Measurements from ENCODE around the gene KDM8.
"Not testable (repeated sequence)": the region's sequence is repeated elsewhere in the genome, so short reads cannot be mapped to it uniquely, and the experiment has no call there.

The KDM8 gene

DNA sequence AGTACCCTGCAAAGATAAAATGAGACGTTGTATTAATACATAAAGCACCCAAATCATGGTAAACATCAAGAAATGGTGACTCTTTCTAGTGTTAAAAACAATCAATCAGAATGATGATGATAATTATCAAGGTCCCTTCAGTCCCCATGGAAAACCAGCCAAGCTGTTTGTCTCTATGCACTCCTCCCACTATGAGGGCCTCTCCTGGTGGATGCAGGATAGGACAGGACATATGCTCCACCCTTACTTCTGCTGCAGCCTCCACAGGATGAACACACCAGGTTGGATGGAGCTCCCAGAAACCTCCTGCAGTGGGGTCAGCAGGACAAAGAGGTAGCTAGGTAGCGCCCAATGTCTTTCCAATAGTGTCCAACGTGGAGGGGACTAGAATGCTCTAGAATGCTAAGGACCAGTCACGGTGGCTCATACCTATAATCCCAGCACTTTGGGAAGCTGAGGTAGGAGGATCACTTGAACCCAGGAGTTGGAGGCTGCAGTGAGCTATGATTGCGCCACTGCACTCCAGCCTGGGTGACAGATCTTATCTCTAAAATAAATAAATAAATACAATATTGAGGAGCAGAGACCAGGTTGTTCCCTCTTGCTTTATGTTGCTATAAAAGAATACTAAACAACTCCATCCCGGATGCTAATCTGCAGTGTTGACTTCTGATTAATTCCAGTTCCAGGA is 9.9 kb upstream of the KDM8 start:
- no peak for DNase-seq

DNA sequence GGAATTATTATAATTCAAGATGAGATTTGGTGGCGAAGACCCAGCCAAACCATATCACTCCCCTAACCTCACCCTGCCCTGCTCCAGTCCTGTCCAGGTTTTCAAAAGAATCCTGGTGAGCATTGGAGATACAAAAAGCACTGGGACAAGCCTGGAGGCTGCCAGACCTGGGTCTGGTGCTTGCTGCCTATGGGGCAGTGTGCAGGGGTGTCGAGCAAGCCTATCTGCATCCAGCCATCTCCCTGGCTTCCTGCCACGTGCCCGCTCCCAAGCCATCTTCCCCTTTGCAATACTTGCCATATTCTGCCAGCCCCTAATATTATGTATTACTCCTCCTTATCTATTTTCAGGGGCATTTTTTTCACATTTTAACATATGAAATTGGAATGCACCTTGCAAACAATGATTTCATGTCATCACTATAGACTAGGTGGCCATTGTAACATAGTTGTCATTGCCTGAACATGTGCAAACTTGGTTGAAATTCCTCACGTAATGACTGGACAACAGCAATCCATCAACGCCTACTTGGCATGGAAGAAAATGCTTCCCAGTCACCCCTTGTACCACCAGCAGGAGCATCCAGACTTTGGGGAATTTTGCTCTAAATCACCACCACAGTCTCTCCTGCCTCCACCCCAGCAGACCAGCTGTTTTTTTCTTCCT is 8.1 kb upstream of the KDM8 start:
- DNase-seq, result no peak

DNA sequence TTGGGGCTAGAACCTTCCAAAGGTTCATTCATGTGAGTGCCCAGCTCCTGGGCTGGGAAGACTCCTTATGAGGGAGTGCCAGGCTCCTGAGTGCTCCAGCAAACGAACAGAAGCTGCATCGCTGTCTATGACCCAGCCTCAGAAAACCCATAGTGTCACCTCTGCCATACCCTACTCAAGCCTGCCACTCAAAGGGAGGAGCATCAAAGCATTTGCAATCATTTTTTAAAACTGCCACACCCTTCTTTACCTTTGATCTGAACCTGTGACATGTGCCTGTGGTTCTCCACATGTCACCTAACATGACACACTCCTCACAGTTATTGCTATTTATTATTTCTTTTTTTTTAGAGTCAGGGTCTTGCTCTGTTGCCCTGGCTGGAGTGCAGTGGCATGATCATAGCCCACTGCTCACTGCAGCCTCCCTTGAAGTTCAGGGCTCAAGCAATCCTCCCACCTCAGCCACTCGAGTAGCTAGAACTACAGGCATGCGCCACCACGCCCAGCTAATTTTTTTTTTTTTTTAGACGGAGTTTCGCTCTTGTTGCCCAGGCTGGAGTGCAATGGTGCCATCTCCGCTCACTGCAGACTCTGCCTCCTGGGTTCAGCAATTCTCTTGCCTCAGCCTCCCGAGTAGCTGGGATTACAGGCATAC is 7.3 kb upstream of the KDM8 start:
- DNase-seq, result no peak

DNA sequence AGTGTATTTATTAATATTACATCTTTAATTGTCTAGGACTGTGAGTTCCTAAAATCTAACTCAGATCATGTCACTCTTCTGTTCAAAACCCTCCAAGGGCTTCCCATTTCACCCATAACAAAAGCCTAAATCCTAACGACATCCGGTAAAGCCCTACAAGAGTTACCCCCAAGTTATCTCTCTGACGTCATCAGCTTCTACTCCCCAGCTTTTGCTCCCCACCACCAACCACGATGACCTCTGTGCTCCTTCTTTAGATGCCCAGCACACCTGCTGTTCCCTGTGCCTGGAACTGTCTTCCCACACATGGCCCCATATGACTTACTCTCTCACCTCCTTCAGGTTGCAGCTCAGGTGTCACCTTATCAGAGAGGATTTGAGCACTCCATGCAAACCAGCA is 6.3 kb upstream of the KDM8 start:
- DNase-seq, result no peak

DNA sequence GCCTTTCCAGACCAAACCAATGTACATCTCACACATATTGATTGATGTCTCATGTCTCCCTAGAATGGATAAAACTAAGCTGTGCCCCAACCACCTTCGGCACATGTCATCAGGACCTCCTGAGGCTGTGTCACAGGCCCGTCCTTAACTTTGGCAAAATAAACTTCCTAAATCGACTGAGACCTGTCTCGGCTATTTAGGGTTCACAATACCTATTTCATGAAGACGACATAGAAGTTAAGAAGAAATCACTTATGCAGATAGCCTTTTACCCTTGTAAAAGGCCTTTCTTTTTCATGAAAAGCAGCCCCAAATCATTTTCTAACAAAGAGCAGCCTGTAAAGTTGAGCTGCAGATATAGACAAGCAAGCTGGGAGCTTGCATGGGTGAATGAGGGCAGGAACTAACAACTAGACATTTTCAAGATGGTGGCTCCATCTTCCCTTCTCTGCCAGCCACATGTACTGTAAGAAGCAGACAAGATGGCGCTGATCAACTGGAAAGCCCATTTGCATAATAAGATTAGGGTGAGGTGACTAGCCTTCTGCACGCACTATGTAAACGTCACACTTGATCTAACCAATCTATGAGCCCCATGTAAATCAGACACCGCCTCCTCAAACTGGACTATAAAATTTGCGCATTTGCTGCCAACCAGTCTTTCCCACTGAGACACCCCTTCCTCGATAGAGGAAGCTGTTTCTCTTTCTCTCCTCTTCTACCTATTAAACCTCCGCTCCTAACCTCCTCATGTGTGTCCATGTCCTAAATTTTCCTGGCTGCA is 4.7 kb upstream of the KDM8 start:
- no peak for DNase-seq

DNA sequence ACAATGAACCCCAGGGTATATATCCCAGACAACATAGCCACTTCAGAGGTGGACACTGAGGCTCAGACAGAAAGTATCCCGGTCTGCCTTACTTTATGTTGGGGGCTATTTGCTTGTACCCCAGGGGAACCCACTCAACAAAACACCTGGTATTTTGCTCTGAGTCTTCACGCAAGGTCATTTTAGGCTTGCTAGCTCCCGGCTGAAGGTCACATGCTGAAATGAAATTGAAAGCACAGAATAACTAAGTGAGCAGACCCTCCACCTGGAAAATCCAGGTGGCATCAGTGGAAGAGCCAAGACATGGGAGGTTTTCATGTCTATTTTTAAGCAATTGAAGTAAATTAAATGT is 4.1 kb upstream of the KDM8 start:
- DNase-seq, result no peak

DNA sequence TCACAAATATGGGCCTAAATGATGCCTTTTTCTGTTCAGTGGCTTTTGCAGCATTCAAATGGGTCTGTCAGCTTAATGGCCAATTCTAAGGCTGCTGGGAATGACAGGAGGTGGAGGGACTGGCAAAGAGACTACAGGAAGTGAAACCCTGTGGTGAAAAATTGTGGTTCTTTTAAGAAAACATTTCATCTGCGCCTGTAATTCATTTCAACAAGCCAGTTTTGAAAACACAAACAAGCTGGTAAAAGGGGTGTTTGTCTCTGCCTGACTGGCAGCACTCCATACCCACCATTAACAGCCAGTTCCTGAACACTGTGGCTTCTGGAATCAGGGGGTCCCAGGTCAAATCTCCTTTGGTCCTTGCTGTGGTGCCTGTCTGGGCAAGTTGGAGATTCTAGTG is 3.6 kb upstream of the KDM8 start:
- no peak for DNase-seq

DNA sequence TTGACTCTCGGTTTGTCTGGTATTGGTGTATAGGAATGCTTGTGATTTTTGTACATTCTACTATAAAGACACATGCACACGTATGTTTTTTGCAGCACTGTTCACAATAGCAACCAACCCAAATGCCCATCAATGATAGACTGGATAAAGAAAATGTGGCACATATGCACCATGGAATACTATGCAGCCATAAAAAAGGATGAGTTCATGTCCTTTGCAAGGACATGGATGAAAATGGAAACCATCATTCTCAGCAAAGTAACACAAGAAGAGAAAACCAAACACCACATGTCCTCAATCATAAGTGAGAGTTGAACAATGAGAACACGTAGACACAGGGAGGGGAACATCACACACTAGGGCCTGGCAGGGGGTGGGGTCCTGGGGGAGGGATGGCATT is 2.4 kb upstream of the KDM8 start:
- not testable (repeated sequence) for DNase-seq

DNA sequence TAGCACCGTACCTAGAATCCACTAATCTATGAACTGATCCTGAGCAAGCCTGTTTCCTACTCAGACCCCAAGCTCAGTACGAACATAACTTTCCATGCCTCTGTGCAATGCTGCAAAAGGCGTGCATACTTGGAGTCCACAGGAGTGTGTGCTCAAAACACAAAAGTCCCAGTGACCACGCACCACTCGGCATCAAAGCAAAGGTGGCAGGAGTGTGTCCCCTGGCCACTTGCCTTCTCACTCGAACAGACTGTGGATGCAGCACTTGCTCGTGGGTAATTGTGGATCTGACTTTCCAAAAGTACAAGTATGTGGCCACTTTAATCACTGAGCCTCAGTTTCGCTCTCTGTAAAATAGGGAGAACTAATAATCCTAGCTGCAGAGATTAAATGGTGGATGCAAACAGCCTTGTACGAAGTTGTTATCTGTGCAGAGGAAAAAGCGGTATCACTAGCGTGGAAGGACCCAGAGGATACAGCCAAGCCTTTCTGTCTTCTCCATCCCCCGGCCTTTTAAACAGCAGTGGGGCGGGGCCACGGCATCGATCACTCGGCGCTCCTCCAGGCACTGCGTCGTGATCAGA is 311 bp upstream of the KDM8 start:
- peak; percentile 93 for DNase-seq

DNA sequence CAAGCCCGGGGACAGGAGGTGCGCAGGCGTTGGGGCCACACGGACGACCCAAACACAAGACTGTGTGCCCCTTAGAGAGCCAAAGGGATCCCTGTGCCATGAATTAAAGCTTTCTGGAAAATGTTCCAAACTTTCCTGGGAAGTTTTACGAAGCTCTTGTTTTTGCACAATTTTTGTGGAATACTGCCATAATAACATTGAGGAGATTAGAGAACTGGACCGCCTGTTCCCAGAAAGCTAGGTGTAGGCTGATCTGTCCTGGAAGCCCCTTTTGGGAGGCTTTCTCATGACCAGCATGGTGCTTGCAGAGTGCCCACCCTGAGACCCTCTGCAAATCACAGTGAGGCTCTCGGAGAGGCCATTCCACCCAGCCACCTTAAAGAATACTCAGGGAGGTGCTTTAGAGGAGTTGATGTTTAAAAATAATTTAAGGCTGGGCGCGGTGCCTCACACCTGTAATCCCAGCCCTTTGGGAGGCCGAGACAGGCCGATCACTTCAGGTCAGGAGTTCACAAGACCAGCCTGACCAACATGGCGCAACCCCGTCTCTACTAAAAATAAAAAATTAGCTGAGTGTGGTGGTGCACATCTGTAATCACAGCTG is 1.1 kb downstream of the KDM8 start:
- no peak for DNase-seq

DNA sequence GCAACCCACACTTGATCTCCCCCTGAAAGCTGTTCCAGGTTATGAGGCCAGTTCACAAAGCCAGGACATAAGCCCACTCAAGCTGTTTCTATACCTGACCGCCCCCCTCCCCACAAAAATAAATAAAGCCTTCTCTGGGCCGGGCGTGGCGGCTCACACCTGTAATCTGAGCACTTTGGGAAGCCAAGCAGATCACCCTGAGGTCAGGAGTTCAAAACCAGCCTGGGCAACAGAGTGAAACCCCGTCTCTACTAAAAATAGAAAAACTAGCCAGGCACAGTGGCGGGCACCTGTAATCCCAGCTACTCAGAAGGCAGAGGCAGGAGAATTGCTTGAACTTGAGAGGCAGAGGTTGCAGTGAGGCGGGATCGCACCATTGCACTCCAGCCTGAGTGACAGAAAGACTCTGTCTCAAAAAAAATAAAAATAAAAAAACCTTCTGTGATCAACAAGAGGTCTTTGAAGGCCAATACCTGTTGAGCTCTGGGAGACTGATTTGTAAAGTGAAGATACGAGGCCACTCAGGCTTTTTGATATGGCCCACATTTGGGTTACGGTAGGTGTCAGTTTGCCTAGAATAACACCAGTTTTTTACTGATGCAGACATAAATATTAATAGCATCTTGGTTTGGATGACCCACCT is 2.2 kb downstream of the KDM8 start:
- no peak for DNase-seq

DNA sequence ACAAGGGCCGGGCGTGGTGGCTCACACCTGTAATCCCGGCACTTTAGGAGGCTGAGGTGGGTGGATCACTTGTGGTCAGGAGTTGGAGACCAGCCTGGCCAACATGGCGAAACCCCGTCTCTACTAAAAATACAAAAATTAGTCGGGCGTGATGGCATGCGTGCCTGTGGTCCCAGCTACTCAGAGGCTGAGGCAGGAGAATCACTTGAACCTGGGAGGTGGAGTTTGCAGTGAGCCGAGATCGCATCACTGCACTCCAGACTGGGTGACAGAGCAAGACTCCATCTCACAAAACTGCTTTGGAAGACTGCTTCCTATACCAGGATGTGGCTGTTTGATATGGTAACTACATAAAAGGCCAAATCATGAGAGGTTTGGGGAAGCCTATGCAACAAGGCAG is 3.8 kb downstream of the KDM8 start:
- not testable (repeated sequence) for DNase-seq

DNA sequence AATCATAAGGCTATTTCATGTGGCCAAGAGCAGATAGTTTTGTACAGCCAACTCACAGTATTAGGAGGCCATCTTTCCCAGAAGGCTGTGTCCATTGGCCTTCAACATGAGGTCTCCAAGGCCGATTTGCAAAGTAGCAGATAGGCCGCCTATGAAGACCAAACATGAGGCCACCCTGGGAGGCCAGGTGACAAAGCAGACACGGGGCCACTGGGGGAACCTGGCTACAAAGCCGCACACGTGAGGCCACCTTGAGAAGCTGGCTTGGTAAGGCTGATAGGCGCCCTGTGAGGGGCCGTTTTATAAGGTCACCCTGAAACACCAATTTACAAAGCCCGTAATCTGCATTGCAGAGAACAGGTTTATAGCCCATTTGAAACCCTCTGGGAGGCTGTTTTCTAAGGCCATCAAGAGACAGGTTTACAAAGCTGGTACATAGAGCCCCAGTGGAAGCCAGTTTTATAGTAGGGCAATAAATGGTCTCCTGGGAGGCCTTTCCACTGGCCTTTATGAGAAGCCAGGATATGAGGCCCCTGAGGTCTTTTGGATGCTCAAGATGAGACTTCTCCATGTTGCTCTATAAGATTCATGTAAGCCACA is 4.9 kb downstream of the KDM8 start:
- DNase-seq, result no peak

DNA sequence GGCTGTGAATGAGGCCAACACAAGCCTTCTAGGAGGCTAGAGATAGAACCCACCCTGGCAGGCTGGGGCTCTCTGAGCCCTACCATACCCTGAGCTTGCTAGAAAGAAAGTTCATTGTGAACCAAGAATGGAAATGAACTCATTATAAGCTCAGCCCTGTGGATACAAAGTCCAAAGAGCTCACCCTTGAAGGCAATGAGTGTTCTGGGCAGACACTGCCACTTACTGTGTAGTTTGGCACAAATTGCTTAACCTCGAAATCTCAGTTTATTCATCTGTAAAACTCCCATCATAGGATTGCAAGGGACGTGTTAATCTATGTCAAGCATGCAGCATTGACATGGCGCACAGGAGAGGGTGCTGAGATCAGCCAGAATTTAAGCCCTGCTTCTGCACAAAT is 5.5 kb downstream of the KDM8 start:
- DNase-seq, result no peak

DNA sequence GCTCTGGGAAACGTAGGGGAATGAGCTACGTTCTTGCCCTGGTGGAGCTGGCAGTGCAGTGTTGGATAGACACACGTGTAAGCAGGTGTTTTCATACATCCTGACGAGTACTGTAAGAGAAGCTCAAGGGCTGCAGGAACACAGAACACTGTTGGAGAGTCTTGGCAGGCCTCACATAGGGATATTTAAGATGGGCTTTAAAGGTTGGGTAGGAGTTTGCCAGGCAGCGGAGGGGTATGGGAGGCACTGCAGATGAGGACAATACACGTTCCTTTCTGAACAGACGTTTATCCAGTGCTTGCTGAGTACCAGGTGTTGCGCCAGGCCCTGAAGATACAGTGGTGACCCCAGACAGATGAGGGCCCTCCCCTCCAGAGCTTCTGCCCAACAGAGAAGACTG is 6.3 kb downstream of the KDM8 start:
- no peak for DNase-seq

DNA sequence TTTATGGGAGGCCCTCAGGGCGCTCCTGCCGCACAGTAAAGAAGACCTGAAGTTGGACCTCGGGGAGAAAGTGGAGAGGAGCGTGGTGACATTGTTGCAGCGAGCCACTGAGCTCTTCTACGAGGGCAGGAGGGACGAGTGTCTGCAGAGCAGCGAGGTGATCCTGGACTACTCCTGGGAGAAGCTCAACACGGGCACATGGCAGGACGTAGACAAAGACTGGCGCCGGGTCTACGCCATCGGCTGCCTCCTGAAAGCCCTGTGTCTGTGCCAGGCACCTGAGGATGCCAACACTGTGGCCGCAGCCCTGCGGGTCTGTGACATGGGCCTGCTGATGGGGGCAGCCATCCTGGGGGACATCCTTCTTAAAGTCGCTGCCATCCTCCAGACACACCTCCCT is 6.8 kb downstream of the KDM8 start:
- DNase-seq, result no peak

DNA sequence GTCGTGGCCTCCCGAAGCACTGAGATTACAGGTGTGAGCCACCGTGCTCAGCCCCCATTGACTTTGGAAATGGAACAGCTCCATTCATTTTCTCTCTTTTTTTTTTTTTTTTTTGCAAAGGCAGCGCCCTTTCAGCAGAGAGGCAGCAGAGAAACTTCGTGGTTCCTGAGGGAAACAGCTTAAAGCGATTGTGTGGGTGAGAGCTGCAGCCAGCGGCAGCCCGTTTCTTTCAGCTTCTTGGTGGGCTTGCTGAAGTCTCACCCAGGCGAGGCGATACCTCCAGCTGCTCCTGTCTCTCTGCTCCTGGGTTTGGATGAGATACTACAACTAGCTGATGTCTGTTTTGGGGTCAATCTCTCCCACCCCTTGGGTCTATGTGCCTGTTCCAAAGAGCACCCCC is 7.7 kb downstream of the KDM8 start:
- no peak for DNase-seq

DNA sequence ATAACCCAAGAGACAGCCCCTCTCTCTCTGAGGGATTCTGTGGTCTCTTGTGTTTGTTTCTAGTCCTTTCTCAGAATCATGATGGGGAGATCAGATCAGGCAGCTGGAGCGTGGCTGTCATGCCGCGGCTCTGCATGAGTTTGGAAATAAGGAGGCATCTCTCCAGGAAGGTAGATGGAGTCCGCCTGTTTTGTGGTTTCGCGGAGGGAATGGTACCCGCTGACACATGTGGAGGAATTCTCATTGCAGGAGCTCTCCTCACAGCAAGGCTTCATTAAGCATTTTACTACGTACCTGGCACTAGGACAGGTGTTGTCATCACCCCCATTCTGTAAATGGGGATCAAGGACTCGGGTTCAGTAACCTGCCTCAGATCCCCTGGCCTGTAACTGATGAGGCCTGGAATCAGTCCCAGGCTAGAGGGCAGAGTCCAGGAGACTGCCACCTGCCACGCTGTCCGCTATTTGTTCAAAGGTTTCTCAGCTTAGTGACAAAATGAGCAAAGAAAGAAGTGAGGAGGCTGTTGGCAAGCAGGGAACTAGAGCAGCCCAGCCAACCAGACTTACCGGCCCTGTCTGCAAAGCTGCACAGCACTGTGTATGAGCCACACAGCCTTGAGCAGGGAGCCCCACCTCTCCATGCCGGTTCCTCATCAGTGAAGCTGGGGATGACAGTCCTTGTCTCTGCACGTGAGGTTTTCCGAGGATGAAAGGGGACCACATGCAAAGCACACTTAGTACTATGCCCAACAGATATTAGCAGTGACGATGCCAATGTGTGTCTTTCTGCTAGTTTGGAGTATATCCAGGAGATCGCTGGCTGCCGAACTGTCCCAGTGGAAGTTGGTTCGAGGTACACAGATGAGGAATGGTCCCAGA is 11.0 kb downstream of the KDM8 start:
- no peak for DNase-seq

DNA sequence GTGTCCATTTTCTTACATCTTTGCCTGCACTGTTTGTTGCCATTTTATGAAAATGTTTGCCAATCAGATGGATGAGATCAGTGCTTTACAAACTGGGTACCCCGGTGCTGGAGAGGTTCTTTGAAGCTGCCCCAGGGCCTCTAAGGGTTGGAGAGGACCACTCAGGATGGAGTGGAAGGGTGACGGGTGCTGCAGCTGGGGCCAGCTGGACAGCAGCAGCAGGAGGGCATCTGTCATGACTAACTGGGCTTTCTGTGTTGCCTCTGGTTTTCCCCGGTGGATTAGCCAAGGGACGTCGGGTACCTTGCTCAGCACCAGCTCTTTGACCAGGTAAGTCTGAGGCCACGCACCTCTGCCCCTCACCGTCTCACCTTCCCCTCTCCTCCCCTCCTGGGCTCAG is 12.3 kb downstream of the KDM8 start:
- no peak for DNase-seq

DNA sequence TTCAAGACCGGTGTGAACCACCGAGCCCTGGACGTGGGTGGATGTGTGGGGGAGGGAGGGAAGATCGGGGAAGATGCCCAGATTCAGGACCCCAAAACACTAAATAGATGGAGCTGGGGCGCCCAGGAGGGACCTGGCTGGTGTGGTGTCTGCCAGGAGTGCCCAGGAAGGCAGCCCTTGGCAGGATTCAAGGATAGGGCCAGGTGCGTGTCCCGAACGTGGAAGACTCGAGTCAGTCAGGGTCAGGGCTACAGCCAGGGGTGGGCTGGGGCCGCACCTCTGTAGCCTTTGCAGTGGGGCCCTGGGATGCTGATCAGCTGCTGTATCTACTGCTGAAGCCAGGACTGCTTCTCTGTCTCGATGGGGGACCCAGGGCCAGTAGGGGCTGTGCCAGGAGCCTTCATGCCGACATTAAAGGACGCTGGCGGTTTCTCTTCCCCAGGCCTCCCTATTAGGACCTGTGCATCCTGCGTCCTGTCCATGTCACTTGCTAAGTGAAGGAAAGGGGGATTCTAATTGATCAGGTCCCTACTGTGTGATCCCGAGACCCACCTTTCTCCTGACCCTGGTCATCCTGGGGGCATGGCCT is 13.1 kb downstream of the KDM8 start:
- DNase-seq, result no peak

DNA sequence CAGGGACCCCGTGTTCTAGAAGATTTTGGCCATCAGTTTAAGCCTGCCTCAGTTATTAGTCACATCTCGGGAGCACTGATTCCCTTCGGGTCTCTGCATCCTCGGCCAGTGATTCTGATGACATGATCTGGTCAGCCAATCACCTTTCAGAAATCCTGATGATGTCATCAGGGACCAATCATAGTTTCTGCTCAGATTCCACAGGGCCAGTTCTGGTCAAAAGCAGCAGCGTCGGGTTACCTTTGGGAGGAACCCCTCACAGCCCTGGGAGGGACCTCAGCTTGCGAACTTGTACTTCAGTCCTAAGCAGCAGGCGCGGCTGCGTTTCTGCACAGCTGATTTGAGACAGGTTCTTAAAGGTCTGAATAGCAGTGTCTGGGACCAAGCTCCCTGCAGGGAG is 13.9 kb downstream of the KDM8 start:
- DNase-seq, result no peak

Measured in activated naive CD4-positive, alpha-beta T cell treated with anti-CD3 and anti-CD28 coated beads, Interleukin-2, amount 50 U/mL, for 16 hours (primary cell).